ENCODE measurements around the gene SLC9B2. TPM values are rescaled to one million over a fixed set of nuclear protein-coding genes. Genes with fewer than 3 reads are reported as not detected.

Gene SLC9B2
- polyA plus RNA-seq, 2 of the 4 experiments (the other 2 are of a cell fraction): 7.3 to 9.2 TPM

- no peak for TF ChIP-seq POLR2AphosphoS2 (conservative IDR thresholded peaks at IDR 0.05; ENCODE audit: low read length)
- no peak for TF ChIP-seq RCOR1 (IDR thresholded peaks at IDR 0.05; ENCODE audit: low read depth, low read length)
- no peak for TF ChIP-seq SREBF2 (IDR thresholded peaks at IDR 0.05)
- no peak for TF ChIP-seq ESRRA (IDR thresholded peaks at IDR 0.05; ENCODE audit: borderline replicate concordance, low read length)
- no peak for TF ChIP-seq KDM1A (IDR thresholded peaks at IDR 0.05; ENCODE audit: low read depth)
- no peak for TF ChIP-seq ZSCAN20 (CRISPR knock-in tag; IDR thresholded peaks at IDR 0.05)
- TF ChIP-seq ZFP36 (IDR thresholded peaks at IDR 0.05; ENCODE audit: borderline replicate concordance, partially characterized antibody): no peak
- no peak for TF ChIP-seq HOXA7 (CRISPR knock-in tag; IDR thresholded peaks at IDR 0.05)
- no peak for TF ChIP-seq SMC3 (IDR thresholded peaks at IDR 0.05)
- WGBS (ENCODE audit: missing lambda C conversion rate): 100% methylated on average over 1 of the region's 1 CpG
- Histone ChIP-seq H3K9me3 (no peaks in the 10 kb centered on the region), H3K4me1 (no peaks in the 10 kb centered on the region), H3K4me3 (no peak overlapping the region), H3K4me2 (no peak overlapping the region), H3K27ac (no peak overlapping the region)
- DNase-seq (ENCODE audit: low read depth in 1 of 2, low spot score in 1 of 2) (no peak), ATAC-seq (no peak), FAIRE-seq (no peak)
- CTCF ChIA-PET: no interaction called here
- POLR2A ChIA-PET: no interaction called here
Measured at GRCh38 chr4:102988429-102989020, 88.0 kb downstream of the SLC9B2 start.

DNA sequence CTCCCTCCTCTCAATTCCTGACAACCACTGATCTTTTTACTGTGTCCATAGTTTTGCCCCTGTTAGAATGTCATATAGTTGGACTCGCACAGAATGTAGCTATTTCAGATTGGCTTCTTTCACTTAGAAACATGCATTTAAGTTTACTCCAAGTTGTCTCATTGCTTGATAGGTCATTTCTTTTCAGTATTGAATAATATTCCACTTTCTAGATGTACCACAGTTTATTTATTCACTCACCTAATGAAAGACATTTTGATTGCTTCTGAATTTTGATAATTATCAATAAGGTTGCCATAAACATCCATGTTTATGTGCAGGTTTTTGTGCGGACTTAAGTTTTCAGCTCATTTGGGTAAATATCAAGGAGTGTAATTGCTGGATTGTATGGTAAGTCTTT, 95.6 kb downstream of the SLC9B2 start:
- POLR2A ChIA-PET: no interaction called here
- H3K4me2 ChIP-seq: no peak overlapping the region
- no peaks in the 10 kb centered on the region; the same call in 2 of the 3 replicates for H3K9me3 ChIP-seq
- no peak overlapping the region for H3K4me3 ChIP-seq
- H3K27ac ChIP-seq: no peak overlapping the region
- DNase-seq (ENCODE audit: low read depth in 1 of 2, low spot score in 1 of 2) (no peak), ATAC-seq (no peak), FAIRE-seq (no peak)
- CTCF ChIA-PET: interaction anchor here (1.3 kb wide), 1 partner anchor 18 kb away, joined by 3 read pairs; no protein-coding TSS in a partner anchor
- 92% methylated on average over 2 of the region's 2 CpGs for WGBS (ENCODE audit: missing lambda C conversion rate)
- TF ChIP-seq HES2 (IDR thresholded peaks at IDR 0.05) (no peak), NPAS2 (CRISPR knock-in tag; IDR thresholded peaks at IDR 0.05; ENCODE audit: borderline replicate concordance) (no peak), KDM1A (IDR thresholded peaks at IDR 0.05; ENCODE audit: low read depth) (no peak), MAZ (IDR thresholded peaks at IDR 0.05; ENCODE audit: borderline replicate concordance, low read depth, low read length) (no peak), HOXA7 (CRISPR knock-in tag; IDR thresholded peaks at IDR 0.05) (no peak), FOSL2 (IDR thresholded peaks at IDR 0.05) (no peak), FOSL2 (CRISPR knock-in tag; IDR thresholded peaks at IDR 0.05) (no peak), JUN (IDR thresholded peaks at IDR 0.05) (no peak), RFX5 (IDR thresholded peaks at IDR 0.05) (no peak), USF2 (IDR thresholded peaks at IDR 0.05) (no peak), RARB (CRISPR knock-in tag; IDR thresholded peaks at IDR 0.05) (no peak), NR3C1 (IDR thresholded peaks at IDR 0.05) (no peak), POLR2AphosphoS2 (conservative IDR thresholded peaks at IDR 0.05; ENCODE audit: low read length) (no peak), TFCP2L1 (CRISPR knock-in tag; IDR thresholded peaks at IDR 0.05) (no peak), SREBF2 (IDR thresholded peaks at IDR 0.05) (no peak), JUNB (IDR thresholded peaks at IDR 0.05) (no peak), EHF (CRISPR knock-in tag; IDR thresholded peaks at IDR 0.05) (no peak), HOXB13 (CRISPR knock-in tag; IDR thresholded peaks at IDR 0.05; ENCODE audit: low read depth) (no peak)
- TF ChIP-seq, protein P1, sequence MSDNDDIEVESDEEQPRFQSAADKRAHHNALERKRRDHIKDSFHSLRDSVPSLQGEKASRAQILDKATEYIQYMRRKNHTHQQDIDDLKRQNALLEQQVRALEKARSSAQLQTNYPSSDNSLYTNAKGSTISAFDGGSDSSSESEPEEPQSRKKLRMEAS (IDR thresholded peaks at IDR 0.05): no peak
- no peaks in the 10 kb centered on the region for H3K4me1 ChIP-seq

Other genes with a start within 250 kb of the SLC9B2 start
- 254 and 338 TPM in 2 replicates for gene UBE2D3, start 249.2 kb downstream of the SLC9B2 start, polyA plus RNA-seq (2011; rRNA removed)
- gene UBE2D3, start 249.2 kb downstream of the SLC9B2 start, polyA plus RNA-seq (2017; fragmentation: RNase III; extraction: RNeasy Plus Mini Kit Qiagen cat#74134 plus additional on column Dnase treatment): 181 to 198 TPM (median 186 TPM) in 3 replicates
- gene CISD2, start 207.8 kb downstream of the SLC9B2 start, polyA plus RNA-seq (2011; rRNA removed): 59.1 and 84.1 TPM in 2 replicates
- gene CISD2, start 207.8 kb downstream of the SLC9B2 start, polyA plus RNA-seq (2017; fragmentation: RNase III; extraction: RNeasy Plus Mini Kit Qiagen cat#74134 plus additional on column Dnase treatment): 44.9 to 49.9 TPM (median 48.6 TPM) in 3 replicates
- gene SLC9B1, start 57.1 kb downstream of the SLC9B2 start, polyA plus RNA-seq (2011; rRNA removed): 0.28 and 0.39 TPM in 2 replicates
- gene SLC9B1, start 57.1 kb downstream of the SLC9B2 start, polyA plus RNA-seq (2017; fragmentation: RNase III; extraction: RNeasy Plus Mini Kit Qiagen cat#74134 plus additional on column Dnase treatment): 0.09 to 0.21 TPM (median 0.16 TPM) in 3 replicates
- gene BDH2, start 23.1 kb upstream of the SLC9B2 start, polyA plus RNA-seq (2011; rRNA removed): 28.2 and 30.4 TPM in 2 replicates
- 14.0 to 17.0 TPM (median 15.7 TPM) in 3 replicates for gene BDH2, start 23.1 kb upstream of the SLC9B2 start, polyA plus RNA-seq (2017; fragmentation: RNase III; extraction: RNeasy Plus Mini Kit Qiagen cat#74134 plus additional on column Dnase treatment)
- 7.8 and 15.9 TPM in 2 replicates for gene CENPE, start 121.6 kb upstream of the SLC9B2 start, polyA plus RNA-seq (2011; rRNA removed)
- gene CENPE, start 121.6 kb upstream of the SLC9B2 start, polyA plus RNA-seq (2017; fragmentation: RNase III; extraction: RNeasy Plus Mini Kit Qiagen cat#74134 plus additional on column Dnase treatment): 5.4 to 8.5 TPM (median 6.3 TPM) in 3 replicates